HUES64 (cell line): ENCODE results near the gene HES5.
"Not testable (repeated sequence)": the region's sequence is repeated elsewhere in the genome, so short reads cannot be mapped to it uniquely, and the experiment has no call there.

Source experiments
- H3K27ac ChIP-seq: 2 replicates; pipeline ENCODE4 v1.7.0; 2013; ENCODE audit warnings: low read depth, low read length, inconsistent platforms
- H3K27me3 ChIP-seq: 2 replicates; pipeline ENCODE4 v1.6.1; 2013; ENCODE audit warnings: mild to moderate bottlenecking, low read length; ENCODE audit not compliant: insufficient read depth
- H3K36me3 ChIP-seq: 2 replicates; pipeline ENCODE4 v1.6.1; 2013; ENCODE audit warnings: mild to moderate bottlenecking, low read length; ENCODE audit not compliant: insufficient read depth
- H3K4me1 ChIP-seq: 2 replicates; pipeline ENCODE4 v1.6.1; 2013; ENCODE audit warnings: mild to moderate bottlenecking, low read length, moderate library complexity; ENCODE audit not compliant: insufficient read depth
- H3K4me3 ChIP-seq: 2 replicates; pipeline ENCODE4 v1.5.1; 2013; ENCODE audit warnings: mild to moderate bottlenecking, low read length, moderate library complexity
- H3K9ac ChIP-seq: 2 replicates; pipeline ENCODE4 v1.6.1; 2013; ENCODE audit warnings: mild to moderate bottlenecking, low read depth, low read length
- H3K9me3 ChIP-seq: 2 replicates; pipeline ENCODE4 v1.6.1; 2013; ENCODE audit warnings: low read depth, low read length; ENCODE audit not compliant: insufficient read depth
- WGBS: fragments of 150-250, 120-280 bp; methylation state at CpG from one replicate; pipeline ENCODE4 v1.1.7; 2013; ENCODE audit warnings: missing lambda C conversion rate; 5-methylcytosine and 5-hydroxymethylcytosine counted together

HES5 gene

DNA sequence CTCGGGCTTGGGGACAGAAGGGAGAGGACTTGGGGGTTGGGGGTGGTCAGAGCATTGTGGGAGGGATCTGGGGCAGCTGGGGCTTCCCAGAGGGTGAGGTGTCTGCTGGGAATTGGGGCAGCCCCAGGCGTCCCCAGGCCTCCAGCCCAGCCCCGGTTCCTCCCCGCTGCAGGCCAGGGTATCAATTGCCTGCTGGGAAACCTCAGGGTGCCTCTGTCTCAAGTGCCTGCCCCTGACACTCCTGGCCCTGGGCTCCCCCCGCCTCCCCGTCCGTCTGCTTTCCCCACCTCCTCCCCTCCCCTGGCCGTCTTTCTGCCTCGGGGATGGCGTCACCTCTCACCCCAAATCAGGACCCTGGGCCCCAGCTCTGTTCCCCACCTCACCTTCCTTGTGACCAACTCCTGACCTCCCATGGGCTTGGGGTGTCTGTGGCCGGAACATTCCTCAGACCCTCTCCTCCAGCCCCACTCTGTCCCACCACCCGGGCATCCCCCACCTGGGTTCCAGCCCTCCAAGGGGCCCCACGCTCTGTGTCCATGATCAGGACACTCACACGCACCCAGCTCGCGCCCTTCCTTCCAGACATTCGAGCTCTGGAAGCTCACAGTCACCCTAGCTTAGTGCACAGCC lies 38.2 kb upstream of the HES5 start:
- H3K9ac ChIP-seq, H3K9me3 ChIP-seq, H3K4me1 ChIP-seq, H3K4me3 ChIP-seq, H3K36me3 ChIP-seq, H3K27me3 ChIP-seq, H3K27ac ChIP-seq: not testable (repeated sequence)
- 61% methylated on average over 7 of the region's 17 CpGs for WGBS

DNA sequence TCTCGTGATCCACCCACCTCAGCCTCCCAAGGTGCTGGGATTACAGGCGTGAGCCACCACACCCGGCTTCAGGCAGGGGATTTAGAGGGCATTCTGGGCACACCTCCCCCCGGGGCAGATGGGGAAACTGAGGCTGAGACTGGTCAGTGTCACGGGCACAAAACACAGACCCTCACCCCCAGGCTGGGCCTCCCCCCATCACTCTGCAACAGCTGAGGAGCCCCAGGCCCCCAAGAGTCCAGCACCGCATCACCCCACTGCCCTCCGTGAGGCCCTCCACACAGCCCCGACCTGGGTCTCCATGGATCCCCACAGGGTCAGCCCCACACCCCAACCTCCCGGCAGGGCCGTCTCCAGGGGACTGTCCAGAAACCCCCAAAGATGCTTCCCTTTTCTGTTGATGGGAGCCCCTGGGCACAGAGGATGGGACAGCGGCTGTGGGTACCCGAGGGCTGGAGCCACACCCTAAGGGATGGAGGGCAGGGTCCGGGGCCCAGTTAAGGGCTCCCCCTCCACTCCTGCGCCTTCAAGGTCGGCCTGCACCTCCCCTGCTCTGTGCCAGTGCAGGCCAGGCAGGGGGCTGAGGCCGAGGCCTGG lies 37.1 kb upstream of the HES5 start:
- no peaks in the 10 kb centered on the region for H3K4me1 ChIP-seq
- no peak overlapping the region for H3K27ac ChIP-seq
- H3K4me3 ChIP-seq: no peak overlapping the region
- H3K36me3 ChIP-seq: no peaks in the 10 kb centered on the region
- 92% methylated on average over 16 of the region's 16 CpGs for WGBS
- H3K27me3 ChIP-seq: no peaks in the 10 kb centered on the region
- H3K9ac ChIP-seq: no peak overlapping the region
- no peaks in the 10 kb centered on the region for H3K9me3 ChIP-seq

DNA sequence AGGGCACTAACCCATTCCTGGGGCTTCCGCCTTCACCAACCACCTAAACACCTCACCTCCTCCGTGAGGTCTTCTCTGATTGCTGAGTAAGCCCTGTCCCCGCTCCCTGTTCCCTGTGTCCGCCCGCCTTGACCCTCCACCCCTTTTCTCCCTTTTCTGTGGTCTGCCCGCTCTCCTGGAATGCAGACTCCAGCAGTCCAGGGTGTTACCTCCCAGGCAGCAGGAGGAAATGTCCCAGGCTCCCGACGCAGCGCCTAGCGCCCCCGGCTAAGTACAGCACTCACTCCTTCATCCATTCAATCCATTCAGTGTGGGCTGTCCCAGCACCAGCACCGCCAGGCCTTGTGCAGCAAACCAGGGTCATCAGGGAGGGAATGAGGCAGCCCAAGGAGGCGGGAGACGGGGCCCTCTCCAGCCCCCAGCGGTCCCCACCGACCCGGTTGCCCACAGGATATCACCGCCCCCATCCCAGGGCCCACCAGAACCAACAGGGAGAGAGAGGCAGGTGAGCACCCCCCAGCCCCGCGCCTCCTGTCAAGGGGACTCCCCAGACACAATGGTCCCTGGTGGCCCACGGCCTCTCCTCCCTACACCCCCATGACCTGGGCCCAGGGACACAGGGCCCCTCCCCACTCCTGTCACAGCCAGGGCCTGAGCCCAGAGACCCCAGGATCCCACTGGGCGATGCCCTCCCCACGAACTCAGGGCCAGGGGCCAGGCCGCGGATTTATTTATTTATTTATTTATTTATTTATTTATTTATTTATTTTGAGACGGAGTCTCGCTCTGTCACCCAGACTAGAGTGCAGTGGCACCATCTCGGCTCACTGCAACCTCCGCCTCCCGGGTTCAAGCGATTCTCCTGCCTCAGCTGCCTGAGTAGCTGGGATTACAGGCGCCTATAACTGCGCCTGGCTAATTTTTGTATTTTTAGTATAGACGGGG lies 36.3 kb upstream of the HES5 start:
- Histone ChIP-seq H3K9ac (no peak overlapping the region), H3K4me1 (no peaks in the 10 kb centered on the region), H3K27me3 (no peaks in the 10 kb centered on the region), H3K4me3 (no peak overlapping the region), H3K27ac (no peak overlapping the region), H3K36me3 (no peaks in the 10 kb centered on the region), H3K9me3 (no peaks in the 10 kb centered on the region)
- WGBS: 87% methylated on average over 32 of the region's 34 CpGs

DNA sequence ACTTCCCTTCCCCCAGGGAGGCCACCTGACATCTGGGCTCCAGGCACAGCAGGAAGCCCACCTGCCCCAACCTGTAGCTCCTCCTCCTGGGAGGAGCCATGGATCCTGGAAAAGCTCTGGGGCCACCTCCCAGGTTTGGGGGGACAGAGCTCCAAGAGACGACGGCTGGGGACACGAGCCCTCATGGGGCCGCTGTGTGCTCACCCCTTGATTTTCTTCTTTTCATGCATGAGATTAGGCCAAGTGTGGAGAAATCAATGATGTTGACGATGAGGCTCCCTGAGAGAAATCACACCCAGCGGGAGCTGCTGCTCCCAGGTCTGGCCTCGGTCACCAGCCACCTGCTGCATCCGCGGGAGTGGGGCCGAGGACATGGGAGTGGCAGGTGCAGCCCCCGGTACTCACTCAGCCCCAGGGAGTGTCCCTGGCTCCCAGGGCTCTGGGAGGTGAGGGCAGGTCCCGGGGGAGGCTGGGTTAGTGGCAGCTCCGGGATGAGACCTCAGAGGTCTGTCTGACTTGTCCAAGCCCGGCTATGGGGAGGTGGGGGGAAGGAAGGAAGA lies 34.8 kb upstream of the HES5 start:
- no peak overlapping the region for H3K9ac ChIP-seq
- WGBS: 83% methylated on average over 14 of the region's 14 CpGs
- no peaks in the 10 kb centered on the region for H3K27me3 ChIP-seq

DNA sequence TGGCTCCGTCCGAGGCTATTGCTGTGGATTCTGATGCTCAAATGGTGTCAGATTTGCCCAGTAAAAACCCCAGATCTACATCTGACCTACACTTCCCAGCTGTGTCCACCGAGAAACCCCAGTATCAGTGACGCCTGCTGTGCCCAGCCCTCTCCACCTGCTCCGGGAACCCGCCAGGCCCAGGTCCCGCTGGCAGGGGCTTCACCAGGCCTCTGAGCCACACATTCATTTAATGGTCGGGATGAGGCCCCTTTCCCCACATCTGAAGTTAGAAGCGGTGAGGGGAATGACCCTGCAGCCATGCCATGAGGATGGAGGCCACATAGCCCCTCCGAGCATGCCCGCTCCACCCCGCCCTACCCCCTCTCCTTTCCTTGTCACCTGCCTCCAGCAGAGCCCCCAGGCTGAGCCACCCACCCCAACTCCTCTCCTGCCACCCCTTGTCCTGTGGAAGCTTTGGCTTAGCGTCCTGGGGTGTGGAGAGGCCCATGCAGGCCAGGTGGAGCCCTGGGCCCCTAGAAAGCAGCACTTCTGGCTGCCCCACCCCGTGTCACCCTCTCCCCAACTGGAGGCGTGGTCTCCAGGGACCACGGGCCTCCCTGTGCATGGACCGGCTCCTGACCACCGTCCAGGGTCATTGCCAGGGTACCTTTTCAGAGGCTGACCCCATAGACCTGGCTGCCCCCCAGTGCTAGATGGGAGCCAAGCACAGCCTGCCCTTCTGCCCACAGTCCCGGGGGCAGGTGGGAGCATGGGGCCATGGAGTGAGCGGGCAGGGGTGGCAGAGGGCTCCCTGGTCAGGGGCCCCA lies 34.1 kb upstream of the HES5 start:
- H3K27ac ChIP-seq: no peak overlapping the region
- H3K27me3 ChIP-seq: no peaks in the 10 kb centered on the region
- no peaks in the 10 kb centered on the region for H3K4me1 ChIP-seq
- H3K9ac ChIP-seq: no peak overlapping the region
- no peaks in the 10 kb centered on the region for H3K9me3 ChIP-seq
- WGBS: 89% methylated on average over 20 of the region's 20 CpGs
- H3K36me3 ChIP-seq: no peaks in the 10 kb centered on the region
- no peak overlapping the region for H3K4me3 ChIP-seq

More for the DNA sequence above, 34.8 kb upstream of the HES5 start:
- H3K36me3 ChIP-seq: no peaks in the 10 kb centered on the region
- no peak overlapping the region for H3K4me3 ChIP-seq
- no peaks in the 10 kb centered on the region for H3K4me1 ChIP-seq
- no peaks in the 10 kb centered on the region for H3K9me3 ChIP-seq
- H3K27ac ChIP-seq: no peak overlapping the region

DNA sequence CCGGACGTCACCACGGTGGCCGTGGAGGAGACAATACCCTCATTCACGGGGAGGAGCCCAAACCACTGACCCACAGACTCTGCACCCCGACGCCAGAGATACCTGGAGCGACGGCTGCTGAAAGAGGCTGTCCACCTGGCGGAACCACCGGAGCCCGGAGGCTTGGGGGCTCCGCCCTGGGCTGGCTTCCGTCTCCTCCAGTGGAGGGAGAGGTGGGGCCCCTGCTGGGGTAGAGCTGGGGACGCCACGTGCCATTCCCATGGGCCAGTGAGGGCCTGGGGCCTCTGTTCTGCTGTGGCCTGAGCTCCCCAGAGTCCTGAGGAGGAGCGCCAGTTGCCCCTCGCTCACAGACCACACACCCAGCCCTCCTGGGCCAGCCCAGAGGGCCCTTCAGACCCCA lies 33.1 kb upstream of the HES5 start:
- no peaks in the 10 kb centered on the region for H3K36me3 ChIP-seq
- no peak overlapping the region for H3K9ac ChIP-seq
- 88% methylated on average over 18 of the region's 18 CpGs for WGBS
- H3K4me3 ChIP-seq: no peak overlapping the region
- no peaks in the 10 kb centered on the region for H3K9me3 ChIP-seq
- H3K27me3 ChIP-seq: no peaks in the 10 kb centered on the region
- no peaks in the 10 kb centered on the region for H3K4me1 ChIP-seq
- no peak overlapping the region for H3K27ac ChIP-seq

DNA sequence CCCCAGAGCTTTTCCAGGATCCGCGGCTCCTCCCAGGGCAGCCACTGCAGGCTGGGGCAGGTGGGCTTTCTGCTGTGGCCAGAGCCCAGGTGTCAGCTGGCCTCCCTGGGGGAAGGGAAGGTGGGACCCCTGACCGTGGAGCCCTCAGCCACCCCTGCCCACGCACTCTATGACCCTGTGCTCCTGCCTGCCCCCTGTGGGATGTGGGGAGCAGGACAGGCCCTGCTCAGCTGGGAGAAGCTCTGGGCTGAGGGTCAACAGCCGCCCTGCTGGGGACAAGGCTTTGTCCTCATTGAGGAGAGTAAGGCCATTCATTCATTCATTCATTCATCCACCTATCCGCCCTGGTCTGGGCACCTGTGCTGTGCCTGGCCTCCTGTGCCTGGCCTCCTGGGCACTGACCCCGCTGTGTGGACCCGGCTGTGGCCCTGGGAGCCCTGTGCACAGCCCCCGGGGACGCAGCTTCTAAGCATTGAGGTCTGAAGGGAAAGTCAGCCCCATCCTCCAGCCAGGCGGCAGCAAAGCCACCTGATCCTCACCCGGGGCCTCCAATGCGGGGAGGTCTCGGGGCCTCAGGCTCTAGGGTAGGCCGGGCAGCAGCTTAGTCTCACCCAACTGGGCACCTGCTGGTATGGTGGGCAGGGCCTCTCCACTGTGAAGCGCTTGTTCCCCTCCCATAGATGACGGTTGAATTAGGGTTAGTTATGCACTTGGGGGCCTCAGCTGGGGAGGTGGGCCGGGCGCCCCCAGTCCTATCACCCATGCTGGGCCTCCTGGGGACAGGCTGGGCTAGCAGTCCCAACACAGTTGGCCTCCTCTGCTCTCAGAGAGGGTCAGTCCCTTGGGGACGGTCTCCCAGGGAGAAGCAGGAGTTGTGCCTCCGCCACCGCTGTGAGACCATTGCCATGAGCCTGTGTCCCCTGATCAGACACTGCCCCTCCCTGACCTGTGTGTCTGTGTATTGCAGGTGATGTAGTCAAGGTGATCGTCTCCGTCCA lies 32.1 kb upstream of the HES5 start:
- Histone ChIP-seq H3K9ac (no peak overlapping the region), H3K4me3 (no peak overlapping the region), H3K9me3 (no peaks in the 10 kb centered on the region), H3K36me3 (no peaks in the 10 kb centered on the region), H3K4me1 (no peaks in the 10 kb centered on the region), H3K27me3 (no peaks in the 10 kb centered on the region), H3K27ac (no peak overlapping the region)
- WGBS: 90% methylated on average over 22 of the region's 24 CpGs

DNA sequence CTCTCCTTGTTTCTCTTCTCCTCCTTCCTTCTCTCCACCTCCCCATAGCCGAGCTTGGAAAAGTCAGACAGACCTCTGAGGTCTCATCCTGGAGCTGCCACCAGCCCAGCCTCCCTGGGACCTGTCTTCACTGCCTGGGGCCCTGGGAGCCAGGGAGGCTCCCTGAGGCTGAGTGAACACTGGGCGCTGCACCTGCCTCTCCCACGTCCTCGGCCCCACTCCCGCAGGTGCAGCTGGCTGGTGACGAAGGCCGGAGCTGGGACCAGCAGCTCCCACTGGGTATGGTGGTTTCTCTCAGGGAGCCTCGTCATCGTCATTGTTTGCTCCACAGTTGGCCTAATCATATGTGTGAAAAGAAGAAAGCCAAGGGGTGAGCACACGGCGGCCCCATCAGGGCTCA lies 31.4 kb upstream of the HES5 start:
- Histone ChIP-seq H3K9ac (no peak overlapping the region), H3K4me3 (no peak overlapping the region), H3K9me3 (no peaks in the 10 kb centered on the region), H3K4me1 (0 out of 2 replicates have a peak, but pooled peaks cover 3% of the 10 kb centered on the region), H3K36me3 (no peaks in the 10 kb centered on the region), H3K27ac (no peak overlapping the region), H3K27me3 (no peaks in the 10 kb centered on the region)
- WGBS: 92% methylated on average over 11 of the region's 11 CpGs

DNA sequence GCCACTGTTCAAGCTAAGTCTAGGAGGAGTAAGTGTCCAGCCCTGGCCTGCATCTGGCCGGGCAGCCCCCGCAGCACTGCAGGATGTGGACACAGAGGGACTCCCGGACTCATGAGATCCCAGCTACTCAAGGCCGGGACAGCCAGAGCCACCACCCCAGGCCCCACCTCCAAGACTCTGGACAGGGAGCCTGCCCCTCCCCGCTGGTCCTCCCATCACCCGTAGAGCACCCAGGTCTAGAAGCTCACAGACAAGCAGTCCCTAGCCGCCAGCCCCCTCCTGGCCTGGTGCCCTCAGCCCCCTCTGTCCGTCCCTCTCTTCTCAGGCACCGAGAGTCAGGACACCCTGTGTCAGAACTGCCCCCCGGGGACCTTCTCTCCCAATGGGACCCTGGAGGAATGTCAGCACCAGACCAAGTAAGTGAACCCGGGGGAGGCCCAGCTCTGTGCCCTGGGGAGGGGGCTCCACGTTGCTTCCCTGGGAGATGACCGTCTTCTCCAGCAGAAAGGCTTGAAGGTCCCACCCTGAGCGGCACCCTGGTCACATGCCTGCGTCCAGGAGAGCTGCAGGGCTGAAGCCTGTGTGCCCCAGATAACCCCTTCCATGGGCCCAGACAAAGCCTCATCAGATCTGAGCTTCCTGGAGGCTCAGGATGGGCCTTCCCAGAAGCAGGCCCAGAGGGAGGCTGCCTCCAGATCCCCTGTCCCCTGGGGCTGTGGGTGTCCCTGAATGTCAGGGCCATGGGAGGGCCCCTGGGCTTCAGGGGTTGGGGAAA lies 30.4 kb upstream of the HES5 start:
- 0 out of 2 replicates have a peak, but pooled peaks cover 5% of the 10 kb centered on the region for H3K4me1 ChIP-seq
- 91% methylated on average over 15 of the region's 15 CpGs for WGBS
- no peak overlapping the region for H3K4me3 ChIP-seq
- no peaks in the 10 kb centered on the region for H3K9me3 ChIP-seq
- H3K9ac ChIP-seq: no peak overlapping the region
- no peaks in the 10 kb centered on the region for H3K36me3 ChIP-seq
- H3K27ac ChIP-seq: no peak overlapping the region
- no peaks in the 10 kb centered on the region for H3K27me3 ChIP-seq
